ENCODE measurements around the gene AKAP13. TPM values are rescaled to one million over a fixed set of nuclear protein-coding genes. Genes with fewer than 3 reads are reported as not detected.

Gene AKAP13
- total RNA-seq, 1 donor from 2014 or later: 149 TPM

DNA sequence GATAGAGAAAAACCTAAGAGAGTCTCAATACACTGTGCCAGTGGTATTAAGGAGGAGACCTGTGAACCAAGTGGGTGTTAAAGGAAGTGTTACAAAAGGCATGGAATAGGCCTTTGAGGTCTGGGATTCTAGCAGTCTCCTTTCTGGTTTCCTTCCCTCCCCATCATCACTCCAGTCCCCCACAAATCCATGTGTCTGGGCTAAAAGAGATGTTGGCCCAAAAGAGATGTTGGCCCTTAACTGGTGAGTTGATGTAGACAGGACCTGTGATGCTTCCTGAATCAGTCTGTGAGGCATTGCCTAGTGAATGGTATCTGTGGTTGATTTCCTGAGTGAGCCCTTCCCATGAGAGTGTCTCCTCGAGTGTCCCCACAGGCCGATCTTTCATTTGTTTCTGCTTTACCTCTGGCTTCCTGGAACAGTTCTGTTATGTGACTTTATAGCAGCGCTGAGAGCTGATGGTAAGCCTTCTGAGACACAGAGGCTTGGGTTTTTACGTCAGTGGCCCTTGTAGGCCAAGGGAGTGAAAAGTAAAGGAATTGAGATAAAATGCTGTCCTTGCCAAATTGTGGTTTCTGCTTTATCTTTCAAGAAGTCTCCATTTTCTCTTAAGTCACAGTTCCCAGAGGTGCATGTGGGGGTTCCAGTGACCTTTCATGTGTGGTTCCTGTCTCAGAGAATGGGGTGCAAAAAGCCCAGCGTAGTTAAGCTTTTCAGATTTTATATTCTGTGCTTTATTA, 326.5 kb downstream of the AKAP13 start:
- intact Hi-C loops (cut with micrococcal nuclease): loop anchor here (1.0 to 10.0 kb wide), 5 partner anchors 18 to 375 kb away; partner anchors contain the start of gene AKAP13

DNA sequence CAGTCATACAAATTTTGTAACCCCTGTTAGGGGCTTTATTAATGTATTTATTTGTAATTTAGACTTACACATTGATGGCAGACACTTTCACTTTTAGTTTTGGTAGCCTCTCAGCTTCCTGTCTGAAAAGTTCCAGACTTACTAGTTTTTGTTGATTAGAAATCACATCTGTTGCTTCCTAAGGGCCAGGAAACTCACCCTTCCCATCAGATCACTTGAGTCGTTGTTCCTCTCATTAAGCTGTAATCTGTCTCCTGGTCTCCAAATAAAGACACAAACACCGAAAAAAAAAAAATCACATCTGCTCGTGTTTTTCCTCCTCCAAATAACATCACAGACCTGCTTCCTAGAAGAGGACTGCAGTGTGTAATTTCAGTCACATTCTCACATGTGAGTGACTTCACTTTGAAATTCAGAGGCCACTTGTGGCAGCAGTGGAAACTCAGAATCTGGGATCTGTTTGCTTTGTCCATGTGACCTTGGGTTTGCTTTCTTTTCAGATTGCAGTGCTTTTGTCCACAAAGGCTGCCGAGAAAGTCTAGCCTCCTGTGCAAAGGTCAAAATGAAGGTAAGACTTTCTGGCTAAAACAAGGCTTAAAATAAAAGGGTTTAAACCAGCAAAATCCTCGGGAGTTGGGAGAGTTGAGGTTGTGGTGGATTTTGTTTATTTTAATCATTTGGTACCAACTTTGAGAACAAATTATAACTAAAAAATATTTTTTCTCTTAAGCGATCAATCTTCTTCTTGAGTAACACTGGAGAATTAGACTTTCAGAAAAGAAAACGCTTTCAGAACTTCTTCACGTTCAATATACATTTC, 327.3 kb downstream of the AKAP13 start:
- intact Hi-C loops (cut with micrococcal nuclease): loop anchor here (1.0 to 10.0 kb wide), 5 partner anchors 18 to 375 kb away; partner anchors contain the start of gene AKAP13

GRCh38 chr15:85708402-85708941, 328.1 kb downstream of the AKAP13 start:
- intact Hi-C loops (cut with micrococcal nuclease): loop anchor here (5.0 to 10.0 kb wide), 3 partner anchors 126 to 376 kb away; partner anchors contain the start of gene AKAP13

DNA sequence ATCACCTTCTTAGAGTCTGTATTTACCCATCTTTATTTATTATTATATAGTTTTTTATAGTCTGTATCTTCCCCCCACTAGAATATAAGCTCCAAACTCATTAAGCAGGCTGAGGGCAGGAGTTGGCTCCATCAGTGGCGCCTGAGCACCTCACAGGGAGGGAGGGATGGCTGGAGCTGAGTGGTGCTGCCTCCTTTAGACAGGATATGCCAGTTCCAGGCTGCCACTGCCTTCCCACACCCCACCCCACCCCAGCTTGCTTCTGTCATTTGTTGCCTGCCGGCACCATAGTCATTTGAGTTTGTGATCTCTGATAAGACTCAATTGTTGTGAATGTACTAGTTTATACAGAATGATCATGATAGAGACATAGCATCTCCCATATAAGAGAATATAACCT, 328.8 kb downstream of the AKAP13 start:
- intact Hi-C loops (cut with micrococcal nuclease): loop anchor here (5.0 to 10.0 kb wide), 3 partner anchors 127 to 377 kb away; partner anchors contain the start of gene AKAP13

- intact Hi-C loops (cut with micrococcal nuclease): no loop called here
These were observed 330.0 kb downstream of the AKAP13 start for GRCh38 chr15:85710340-85710842.

DNA sequence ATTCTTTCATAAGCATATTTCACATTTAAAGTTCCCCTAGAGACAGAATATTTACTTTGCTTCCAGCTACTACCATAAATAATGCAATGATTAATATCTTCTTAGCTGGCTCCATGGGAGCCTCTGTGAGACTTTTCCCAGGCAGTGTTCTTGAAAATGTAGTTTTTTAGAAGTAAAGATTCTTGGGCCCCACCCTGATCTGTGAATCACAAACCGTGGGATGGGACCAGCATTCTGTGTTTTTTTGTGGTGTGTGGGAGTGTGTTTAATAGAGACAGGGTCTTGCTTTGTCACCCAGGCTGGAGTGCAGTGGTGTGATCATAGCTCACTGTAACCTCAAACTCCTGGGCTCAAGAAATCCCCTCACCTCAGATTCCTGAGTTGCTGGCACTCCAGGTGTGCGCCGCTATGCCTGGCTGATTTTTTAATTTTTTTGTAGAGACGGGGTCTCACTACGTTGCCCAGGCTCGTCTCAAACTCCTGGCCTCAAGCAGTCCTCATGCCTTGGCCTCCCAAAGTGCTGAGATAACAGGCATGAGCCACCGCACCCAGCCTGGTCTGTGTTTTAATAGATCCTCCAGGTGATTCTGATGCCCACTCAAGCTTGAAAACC, 331.3 kb downstream of the AKAP13 start:
- intact Hi-C loops (cut with micrococcal nuclease): no loop called here

DNA sequence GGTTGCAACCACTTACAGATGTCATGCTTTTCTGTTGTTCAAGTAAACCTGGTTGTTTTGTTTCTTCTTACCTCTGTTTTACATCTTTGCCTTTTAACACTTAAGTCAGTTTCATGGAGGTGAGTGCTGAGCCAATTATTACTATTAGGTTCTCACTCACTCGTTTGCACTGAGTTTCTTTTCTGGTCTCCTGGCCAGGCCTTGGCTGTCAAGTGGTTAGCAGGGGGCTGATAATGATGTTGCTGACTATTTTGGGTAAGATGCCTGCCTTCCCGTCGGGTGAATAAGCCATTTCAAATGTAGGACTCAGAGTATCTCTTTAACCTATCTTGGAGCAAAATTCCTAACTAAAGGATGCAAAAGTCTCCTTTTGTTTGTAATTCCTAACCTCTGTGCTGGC, 335.9 kb downstream of the AKAP13 start:
- intact Hi-C loops (cut with micrococcal nuclease): no loop called here

DNA sequence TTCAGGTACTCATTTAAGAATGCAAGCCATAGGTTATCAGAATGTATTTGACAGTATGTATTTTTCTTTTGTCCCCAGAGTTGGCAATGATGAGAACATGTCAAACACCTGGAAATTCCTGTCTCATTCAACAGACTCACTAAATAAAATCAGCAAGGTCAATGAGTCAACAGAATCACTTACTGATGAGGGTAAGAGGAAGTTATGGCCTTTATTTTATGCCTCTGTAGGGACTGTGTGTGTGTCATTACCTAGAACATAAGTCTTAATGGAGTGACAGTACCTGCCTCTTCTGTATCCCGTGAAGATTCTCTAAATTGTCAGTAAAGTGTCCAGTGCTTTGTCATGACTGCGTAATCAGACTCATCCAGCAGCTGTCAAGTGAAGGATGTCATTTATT, 336.8 kb downstream of the AKAP13 start:
- intact Hi-C loops (cut with micrococcal nuclease): no loop called here

- intact Hi-C loops (cut with micrococcal nuclease): no loop called here
These were observed 338.0 kb downstream of the AKAP13 start for GRCh38 chr15:85718271-85718971.

GRCh38 chr15:85718981-85719380, 338.6 kb downstream of the AKAP13 start:
- intact Hi-C loops (cut with micrococcal nuclease): no loop called here

DNA sequence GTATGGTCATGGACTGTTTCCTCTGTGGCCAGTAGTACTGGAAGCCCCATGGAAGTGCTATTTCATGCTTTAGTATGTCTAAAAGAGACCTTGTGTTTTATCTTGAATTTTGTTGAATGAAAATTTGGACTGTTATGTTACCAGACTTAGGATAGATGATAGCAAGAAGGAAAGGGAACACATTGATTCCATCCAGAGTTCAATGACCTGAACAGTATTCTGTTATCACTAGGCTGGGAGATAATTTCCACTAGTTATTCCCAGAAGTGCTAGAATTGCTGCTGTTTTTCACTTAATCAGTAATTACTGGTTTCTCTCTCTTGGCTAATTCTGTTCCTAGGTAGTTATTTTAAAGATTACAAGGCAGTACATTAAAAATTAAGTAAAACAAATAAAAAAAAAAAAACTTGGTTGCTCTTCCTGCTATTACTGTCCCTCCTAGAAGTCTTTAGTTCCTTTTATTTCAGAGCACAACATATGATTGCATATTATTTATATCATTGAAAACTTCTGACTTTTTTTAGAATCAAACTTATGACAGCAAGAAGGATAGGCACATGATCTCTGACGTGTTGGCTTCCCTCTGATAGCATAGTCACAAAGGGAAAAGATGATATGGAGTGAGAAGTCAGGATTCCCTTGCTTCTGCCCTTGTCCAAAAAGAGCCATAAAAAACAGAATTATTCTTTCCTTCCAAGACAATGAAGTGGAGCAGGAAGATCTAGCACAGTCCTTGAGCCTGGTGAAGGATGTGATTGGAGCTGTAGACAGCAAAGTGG, 342.2 kb downstream of the AKAP13 start:
- intact Hi-C loops (cut with micrococcal nuclease): no loop called here

- intact Hi-C loops (cut with micrococcal nuclease): no loop called here
These were observed 343.9 kb downstream of the AKAP13 start for GRCh38 chr15:85723960-85724945.

DNA sequence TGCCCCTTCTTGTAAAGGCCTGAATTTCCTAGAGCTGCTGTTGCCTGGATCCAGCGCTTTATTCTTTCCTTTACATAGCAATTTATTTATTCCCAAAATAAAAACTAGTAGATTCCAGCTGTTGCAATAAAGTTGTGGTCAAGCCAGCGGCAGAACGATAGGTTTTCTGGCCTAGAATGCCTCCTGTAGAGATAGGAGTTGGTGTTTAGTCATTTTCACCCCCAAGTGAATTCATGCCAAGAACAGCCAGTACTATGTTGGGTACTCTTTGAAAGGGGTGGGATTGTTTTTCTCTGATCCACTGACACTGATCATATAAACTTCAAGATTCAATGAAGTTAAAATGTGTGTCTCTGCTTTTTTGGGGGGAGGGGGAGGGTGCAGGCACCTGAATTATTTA, 344.6 kb downstream of the AKAP13 start:
- intact Hi-C loops (cut with micrococcal nuclease): no loop called here

DNA sequence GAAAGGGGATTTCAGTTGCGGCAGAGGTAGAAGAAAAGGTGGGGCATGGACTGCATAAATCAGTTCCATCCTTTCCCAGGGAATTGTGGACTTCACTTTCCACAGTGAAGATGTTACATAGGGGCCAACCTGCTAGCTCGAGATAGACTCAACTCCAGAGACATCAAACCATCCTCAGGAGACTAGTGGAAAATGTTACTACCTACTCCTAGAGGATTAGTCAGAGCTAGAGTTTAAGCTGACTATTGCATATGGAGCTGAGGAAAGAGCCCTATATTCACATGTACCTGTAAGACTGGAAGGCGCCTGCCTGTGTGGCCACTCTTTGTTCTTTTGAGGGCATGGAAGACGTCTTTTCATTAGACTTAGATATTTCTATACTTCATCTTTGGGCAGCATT, 345.2 kb downstream of the AKAP13 start:
- intact Hi-C loops (cut with micrococcal nuclease): no loop called here

GRCh38 chr15:85726454-85726853, 346.1 kb downstream of the AKAP13 start:
- intact Hi-C loops (cut with micrococcal nuclease): no loop called here

GRCh38 chr15:85727068-85727467, 346.7 kb downstream of the AKAP13 start:
- intact Hi-C loops (cut with micrococcal nuclease): no loop called here

DNA sequence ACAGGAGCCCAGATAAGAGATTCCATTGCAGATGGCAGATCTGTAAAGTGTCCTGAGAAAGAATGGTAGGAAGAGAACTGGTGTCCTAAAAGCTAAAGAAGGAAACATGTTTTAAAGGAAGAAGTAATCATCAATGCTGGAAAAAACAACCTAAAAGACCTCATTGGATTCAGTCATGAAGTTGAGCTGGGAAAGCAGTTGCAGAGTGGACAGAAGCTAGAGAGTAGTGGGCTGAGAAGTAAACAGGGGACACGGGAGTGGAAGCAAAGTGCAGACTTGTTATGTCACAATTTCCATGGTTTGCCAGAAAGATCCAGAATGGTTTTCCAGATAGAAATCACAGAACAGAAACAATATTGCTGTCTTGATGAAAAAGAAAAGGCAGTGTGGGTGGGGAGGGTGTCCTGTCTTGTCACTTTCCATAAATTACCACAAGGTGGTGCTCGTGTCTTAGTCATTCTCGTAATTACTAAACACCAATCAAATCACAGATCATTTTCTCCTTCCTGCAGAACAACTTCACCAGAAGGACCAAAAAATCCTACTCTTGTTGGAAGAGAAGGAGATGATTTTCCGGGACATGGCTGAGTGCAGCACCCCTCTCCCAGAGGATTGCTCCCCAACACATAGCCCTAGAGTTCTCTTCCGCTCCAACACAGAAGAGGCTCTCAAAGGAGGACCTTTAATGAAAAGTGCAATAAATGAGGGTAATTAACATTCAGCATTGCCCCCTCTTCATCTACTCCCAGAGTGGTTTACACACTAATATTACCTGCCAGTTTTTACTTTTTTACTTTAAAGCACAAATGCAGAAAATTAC, 349.8 kb downstream of the AKAP13 start:
- intact Hi-C loops (cut with micrococcal nuclease): loop anchor here (1.0 to 5.0 kb wide), 2 partner anchors 62 to 110 kb away; partner anchors contain the start of gene KLHL25

- intact Hi-C loops (cut with micrococcal nuclease): loop anchor here (5.0 kb wide), 1 partner anchor 59 kb away; the partner anchor contains the start of gene KLHL25
These were observed 353.0 kb downstream of the AKAP13 start for GRCh38 chr15:85733416-85733815.
